Fibroblast of lung (primary cell): ENCODE data around the gene MLN. TPM values are rescaled to one million over a fixed set of nuclear protein-coding genes. Genes with fewer than 3 reads are reported as not detected.
"Not testable (repeated sequence)": the region's sequence is repeated elsewhere in the genome, so short reads cannot be mapped to it uniquely, and the experiment has no call there.

Experiments
- DNase-seq, 2 donors: peaks; one replicate each; pipeline versions ENCODE4 v3.0.0 to v3.0.0-alpha.2; 2010; ENCODE audit warnings: low read depth in 2 of 2
- H2AFZ ChIP-seq: 2 replicates; pipeline ENCODE4 v1.5.1; 2012; ENCODE audit warnings: low read length, control low read depth, inconsistent platforms
- H3K27ac ChIP-seq: 2 replicates; pipeline ENCODE4 v1.5.1; 2011; ENCODE audit warnings: low read length, control low read depth; ENCODE audit not compliant: insufficient read depth
- H3K27me3 ChIP-seq: 2 replicates; pipeline ENCODE4 v1.5.1; 2011; ENCODE audit warnings: mild to moderate bottlenecking, low read length; ENCODE audit not compliant: control insufficient read depth, insufficient read depth
- H3K36me3 ChIP-seq: 2 replicates; pipeline ENCODE4 v1.5.1; 2011; ENCODE audit warnings: low read length; ENCODE audit not compliant: control insufficient read depth, insufficient read depth
- H3K4me1 ChIP-seq: 2 replicates; pipeline ENCODE4 v1.5.1; 2011; ENCODE audit warnings: low read length; ENCODE audit not compliant: control insufficient read depth, insufficient read depth; ENCODE audit errors: extremely low read depth
- H3K4me2 ChIP-seq: 2 replicates; pipeline ENCODE4 v1.5.1; 2011; ENCODE audit warnings: low read length, control low read depth; ENCODE audit not compliant: insufficient read depth; ENCODE audit errors: extremely low read depth
- H3K4me3 ChIP-seq, 4 experiments: fragments of 200-600 bp in 1 of 4; sonication (generic) in 1 of 4; replicated peaks in 1 of 4; 2 replicates each; pipeline ENCODE4 v1.5.1; 2011 to 2016; ENCODE audit warnings: low read length in 4 of 4, low read depth in 3 of 4, mild to moderate bottlenecking in 3 of 4, control low read depth in 2 of 4, inconsistent platforms in 1 of 4, mixed read lengths in 1 of 4; ENCODE audit not compliant: insufficient read depth in 1 of 4; ENCODE audit errors: control extremely low read depth in 1 of 4
- H3K79me2 ChIP-seq: 2 replicates; pipeline ENCODE4 v1.5.1; 2012; ENCODE audit warnings: mild to moderate bottlenecking, low read length, inconsistent platforms; ENCODE audit not compliant: control insufficient read depth, insufficient read depth
- H3K9ac ChIP-seq: 2 replicates; pipeline ENCODE4 v1.5.1; 2011; ENCODE audit warnings: mild to moderate bottlenecking, low read length, control low read depth; ENCODE audit not compliant: insufficient read depth
- H3K9me3 ChIP-seq: 2 replicates; pipeline ENCODE4 v1.5.1; 2012; ENCODE audit warnings: low read depth, low read length; ENCODE audit not compliant: control insufficient read depth, insufficient read depth
- H4K20me1 ChIP-seq: 2 replicates; pipeline ENCODE4 v1.5.1; 2011; ENCODE audit warnings: low read length; ENCODE audit not compliant: control insufficient read depth, insufficient read depth; ENCODE audit errors: extremely low read depth
- EZH2 ChIP-seq: IDR thresholded peaks from 2 replicates; pipeline ENCODE4 v1.5.1; 2012; ENCODE audit warnings: low read length, control low read depth, mild to moderate bottlenecking; ENCODE audit errors: missing control alignments
- polyA plus RNA-seq, 2 donors: library from polyadenylated mRNA; depleted of rRNA in 1 of 2; stranded (reverse) in 1 of 2; unstranded in 1 of 2; fragments of >200 nt; gene quantifications; 2 replicates each; pipeline ENCODE4 v1.2.1, GENCODE V29; 2011 to 2012; ENCODE audit warnings: missing spikeins in 1 of 2
- total RNA-seq: library from RNA; depleted of rRNA; stranded (reverse); fragments of >200 nt; gene quantifications from 2 replicates; pipeline ENCODE4 v1.2.1, GENCODE V29; 2014
- TF ChIP-seq, protein P1 (sequence below), 2 donors: IDR thresholded peaks in 1 of 2; conservative IDR thresholded peaks in 1 of 2; 1 replicate in 1 of 2; 2 replicates in 1 of 2; pipeline ENCODE4 v1.5.1; 2011 to 2012; ENCODE audit warnings: low read length in 2 of 2, control low read depth in 1 of 2, inconsistent platforms in 1 of 2, low read depth in 1 of 2, mild to moderate bottlenecking in 1 of 2

The MLN gene
- total and polyA plus RNA-seq, 2 donors (not counting 1 experiment from before 2014, with no cell fraction given) = not detected

DNA sequence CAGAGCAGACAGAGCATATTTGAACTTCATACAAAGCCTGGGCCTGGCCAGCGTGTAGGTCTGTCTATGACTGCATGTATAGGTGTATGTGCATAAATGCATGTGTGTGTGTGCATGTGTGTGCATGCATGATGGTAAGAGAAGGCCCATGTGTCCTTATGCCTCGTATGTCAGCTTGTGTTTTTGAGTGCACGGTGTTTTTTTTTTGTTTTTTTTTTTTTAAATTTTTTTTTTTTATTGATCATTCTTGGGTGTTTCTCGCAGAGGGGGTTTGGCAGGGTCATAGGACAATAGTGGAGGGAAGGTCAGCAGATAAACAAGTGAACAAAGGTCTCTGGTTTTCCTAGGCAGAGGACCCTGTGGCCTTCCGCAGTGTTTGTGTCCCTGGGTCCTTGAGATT is 27.9 kb upstream of the MLN start:
- H3K27me3 ChIP-seq = peaks cover 22% of the 10 kb centered on the region
- not testable (repeated sequence) for H3K36me3 ChIP-seq, H4K20me1 ChIP-seq, H3K4me1 ChIP-seq, H2AFZ ChIP-seq, H3K4me3 ChIP-seq, DNase-seq, H3K9me3 ChIP-seq, H3K4me2 ChIP-seq, H3K27ac ChIP-seq, H3K79me2 ChIP-seq, H3K9ac ChIP-seq

DNA sequence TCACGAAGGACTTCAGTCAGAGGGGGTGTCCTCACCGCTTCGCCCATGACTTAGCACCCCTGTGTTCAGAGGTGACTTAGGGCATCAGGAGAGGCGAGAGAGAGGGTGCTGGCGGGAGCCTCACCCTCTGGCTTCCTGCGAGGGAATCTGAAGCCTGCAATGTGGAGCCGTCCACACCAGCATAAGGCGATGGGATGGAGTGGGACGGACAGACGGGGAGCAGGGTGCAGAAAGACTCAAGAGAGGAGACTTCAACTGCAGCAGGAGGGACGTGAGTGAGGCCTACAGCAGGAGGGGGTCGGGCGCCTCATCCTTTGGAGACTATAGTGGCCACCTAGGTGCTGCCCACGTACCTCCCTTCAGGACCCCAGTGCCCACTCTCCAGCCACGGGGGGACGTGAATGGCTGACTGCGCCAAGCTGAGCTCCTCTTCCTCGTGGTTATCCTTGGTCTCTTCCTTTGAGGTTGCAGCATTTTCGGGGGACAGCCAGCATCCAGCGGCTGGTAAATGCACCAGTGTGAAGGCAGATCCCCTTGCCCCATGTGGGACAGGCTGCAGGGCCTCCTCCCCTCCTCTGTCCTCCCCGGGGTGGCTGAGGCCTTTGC is 26.9 kb upstream of the MLN start:
- Histone ChIP-seq H3K4me1 (no peaks in the 10 kb centered on the region), H3K4me2 (no peak overlapping the region), H4K20me1 (no peaks in the 10 kb centered on the region), H3K79me2 (no peaks in the 10 kb centered on the region), H3K27ac (no peak overlapping the region), H3K27me3 (peaks cover 22% of the 10 kb centered on the region), H3K9me3 (no peaks in the 10 kb centered on the region), H3K36me3 (no peaks in the 10 kb centered on the region), H3K9ac (no peak overlapping the region), H2AFZ (no peak overlapping the region), H3K4me3 (no peak overlapping the region)
- no peak for DNase-seq
- TF ChIP-seq, protein P1, sequence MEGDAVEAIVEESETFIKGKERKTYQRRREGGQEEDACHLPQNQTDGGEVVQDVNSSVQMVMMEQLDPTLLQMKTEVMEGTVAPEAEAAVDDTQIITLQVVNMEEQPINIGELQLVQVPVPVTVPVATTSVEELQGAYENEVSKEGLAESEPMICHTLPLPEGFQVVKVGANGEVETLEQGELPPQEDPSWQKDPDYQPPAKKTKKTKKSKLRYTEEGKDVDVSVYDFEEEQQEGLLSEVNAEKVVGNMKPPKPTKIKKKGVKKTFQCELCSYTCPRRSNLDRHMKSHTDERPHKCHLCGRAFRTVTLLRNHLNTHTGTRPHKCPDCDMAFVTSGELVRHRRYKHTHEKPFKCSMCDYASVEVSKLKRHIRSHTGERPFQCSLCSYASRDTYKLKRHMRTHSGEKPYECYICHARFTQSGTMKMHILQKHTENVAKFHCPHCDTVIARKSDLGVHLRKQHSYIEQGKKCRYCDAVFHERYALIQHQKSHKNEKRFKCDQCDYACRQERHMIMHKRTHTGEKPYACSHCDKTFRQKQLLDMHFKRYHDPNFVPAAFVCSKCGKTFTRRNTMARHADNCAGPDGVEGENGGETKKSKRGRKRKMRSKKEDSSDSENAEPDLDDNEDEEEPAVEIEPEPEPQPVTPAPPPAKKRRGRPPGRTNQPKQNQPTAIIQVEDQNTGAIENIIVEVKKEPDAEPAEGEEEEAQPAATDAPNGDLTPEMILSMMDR (conservative IDR thresholded peaks at IDR 0.05 in 1 of 2, IDR thresholded peaks at IDR 0.05 in 1 of 2; ENCODE audit: low read depth in 1 of 2, low read length in 2 of 2) = no peak
- no peak for TF ChIP-seq EZH2

DNA sequence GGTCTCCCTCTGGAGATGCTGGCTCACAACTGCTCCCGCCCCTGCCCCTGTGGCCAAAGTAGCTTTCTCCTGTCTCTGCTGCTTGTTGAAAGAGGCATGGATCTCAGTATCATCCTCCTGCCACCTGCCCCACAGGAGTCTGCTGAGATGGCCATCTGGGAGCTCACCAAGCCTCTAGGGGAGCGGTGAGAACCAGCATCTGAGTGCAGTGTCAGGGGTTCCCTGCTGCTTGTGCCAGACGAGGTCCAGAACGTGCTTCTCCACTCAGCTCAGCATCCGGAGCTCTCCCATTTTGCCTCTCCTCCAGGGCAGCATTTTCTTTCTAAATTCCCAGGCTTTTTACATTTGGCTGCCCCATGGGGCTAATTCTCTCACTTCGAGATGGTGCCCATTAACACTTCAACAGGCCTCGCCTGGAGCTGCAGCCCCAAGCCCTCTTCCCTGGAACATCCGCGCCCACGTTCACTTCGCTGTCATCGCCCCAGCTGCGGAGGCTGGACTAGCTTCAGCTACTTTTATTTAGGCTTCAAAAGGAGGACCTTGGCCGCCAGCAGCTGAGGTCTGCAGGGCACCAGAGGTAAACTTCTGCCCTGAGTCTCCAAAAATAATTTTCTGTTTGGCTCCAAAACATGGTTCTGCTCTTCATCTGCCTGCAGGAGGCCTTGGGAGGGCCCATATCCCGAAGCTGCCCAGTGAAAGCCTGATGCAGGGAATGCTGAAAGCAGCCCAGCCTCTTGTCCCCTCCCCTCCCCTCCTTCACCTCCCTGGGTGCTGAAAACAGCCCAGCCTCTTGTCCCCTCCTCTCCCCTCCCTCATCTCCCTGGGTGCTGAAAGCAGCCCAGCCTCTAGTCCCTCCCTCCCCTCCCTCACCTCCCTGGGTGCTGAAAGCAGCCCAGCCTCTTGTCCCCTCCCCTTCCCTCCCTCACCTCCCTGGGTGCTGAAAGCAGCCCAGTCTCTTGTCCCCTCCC is 25.2 kb upstream of the MLN start:
- no peak overlapping the region for H3K27ac ChIP-seq
- H3K4me1 ChIP-seq = no peaks in the 10 kb centered on the region

More for the DNA sequence above, 25.2 kb upstream of the MLN start:
- DNase-seq = no peak
- Histone ChIP-seq H4K20me1 (no peaks in the 10 kb centered on the region), H2AFZ (no peak overlapping the region), H3K79me2 (no peaks in the 10 kb centered on the region), H3K27me3 (peaks cover 22% of the 10 kb centered on the region), H3K4me2 (no peak overlapping the region), H3K4me3 (no peak overlapping the region), H3K9ac (no peak overlapping the region), H3K9me3 (no peaks in the 10 kb centered on the region), H3K36me3 (no peaks in the 10 kb centered on the region)
- TF ChIP-seq, protein P1 (conservative IDR thresholded peaks at IDR 0.05 in 1 of 2, IDR thresholded peaks at IDR 0.05 in 1 of 2; ENCODE audit: low read depth in 1 of 2, low read length in 2 of 2) = no peak
- no peak for TF ChIP-seq EZH2
